Activated B cell treated with CpG ODN at 0.5 μM for 24 hours (primary cell): ENCODE measurements around the gene ZNF341. TPM values are rescaled to one million over a fixed set of nuclear protein-coding genes. Genes with fewer than 3 reads are reported as not detected.

ENCODE experiments used
- ATAC-seq: fragments of 200-7000 bp; cut with Tn5 transposase; one replicate; pipeline ENCODE4 v1.10.0; 2021; ENCODE audit warnings: low read depth, mild to moderate bottlenecking, moderate library complexity
- CTCF ChIA-PET: fragments of 350-600 bp; sonication (Branson Sonifier 250); formaldehyde crosslinking; loops from one replicate; lab custom pipeline; 2021; ENCODE audit warnings: antibody characterized with exemption; lab: Charles Lee
- POLR2A ChIA-PET: fragments of 350-600 bp; sonication (Branson Sonifier 250); formaldehyde crosslinking; loops from one replicate; lab custom pipeline; 2021; ENCODE audit warnings: antibody characterized with exemption; lab: Charles Lee
- DNase-seq: peaks from one replicate; pipeline ENCODE4 v3.0.0; 2022
- H3K27ac Mint-ChIP-seq: one replicate; pipeline ENCODE4 v1.8.0; 2020; ENCODE audit warnings: mixed read lengths
- H3K27me3 Mint-ChIP-seq: one replicate; pipeline ENCODE4 v1.8.0; 2021; ENCODE audit warnings: mixed read lengths
- H3K36me3 Mint-ChIP-seq: one replicate; pipeline ENCODE4 v1.8.0; 2021; ENCODE audit warnings: low read depth, mixed read lengths
- H3K4me1 Mint-ChIP-seq: one replicate; pipeline ENCODE4 v1.8.0; 2021; ENCODE audit warnings: mixed read lengths
- H3K4me3 Mint-ChIP-seq: one replicate; pipeline ENCODE4 v1.8.0; 2020; ENCODE audit warnings: mild to moderate bottlenecking, mixed read lengths
- H3K9me3 Mint-ChIP-seq: one replicate; pipeline ENCODE4 v1.8.0; 2020; ENCODE audit warnings: mixed read lengths
- CTCF ChIP-seq: fragments of 200-600 bp; IDR thresholded peaks from one replicate; pipeline ENCODE4 v1.8.0; 2022; ENCODE audit warnings: antibody characterized with exemption, mild to moderate bottlenecking
- intact Hi-C: fragments of 100-400 bp; cut with micrococcal nuclease; formaldehyde crosslinking; loops from one replicate; pipeline ENCODE4 v1.15.1; 2024
- total RNA-seq: library from RNA; stranded (reverse); gene quantifications from 2 replicates; pipeline ENCODE4 v1.2.3, GENCODE V29; 2022

Gene ZNF341
- total RNA-seq, 1 donor from 2014 or later, result 10.1 TPM

- peaks cover 10% of the 10 kb centered on the region for H3K9me3 Mint-ChIP-seq
- intact Hi-C loops, result no loop called here
- H3K36me3 Mint-ChIP-seq, result peaks cover 16% of the 10 kb centered on the region
- H3K27me3 Mint-ChIP-seq, result no peaks in the 10 kb centered on the region
- no peak overlapping the region for H3K4me3 Mint-ChIP-seq
- ATAC-seq, result no peak
- peaks cover 9% of the 10 kb centered on the region for H3K4me1 Mint-ChIP-seq
- DNase-seq, result no peak
- ChIA-PET POLR2A (no interaction called here), CTCF (no interaction called here)
- H3K27ac Mint-ChIP-seq, result no peak overlapping the region
- TF ChIP-seq CTCF, result no peak
Observed at GRCh38 chr20:33740189-33740588, 8.4 kb downstream of the ZNF341 start.

GRCh38 chr20:33744181-33744580, 12.4 kb downstream of the ZNF341 start:
- CTCF ChIA-PET, result no interaction called here

GRCh38 chr20:33744773-33745385, 13.1 kb downstream of the ZNF341 start:
- Mint-ChIP-seq H3K4me1 (peaks cover 4% of the 10 kb centered on the region), H3K9me3 (no peaks in the 10 kb centered on the region), H3K4me3 (no peak overlapping the region), H3K27ac (no peak overlapping the region), H3K36me3 (peaks cover 27% of the 10 kb centered on the region), H3K27me3 (no peaks in the 10 kb centered on the region)
- ChIA-PET CTCF (no interaction called here), POLR2A (interaction anchor here (0.6 to 1.1 kb wide), 2 partner anchors 10 to 12 kb away, joined by 3 to 8 read pairs; no protein-coding TSS in a partner anchor)
- ATAC-seq (no peak), DNase-seq (no peak)
- no peak for TF ChIP-seq CTCF
- intact Hi-C loops, result no loop called here

More at GRCh38 chr20:33744181-33744580, 12.4 kb downstream of the ZNF341 start:
- Mint-ChIP-seq H3K4me1 (peaks cover 4% of the 10 kb centered on the region), H3K36me3 (peaks cover 27% of the 10 kb centered on the region), H3K27me3 (no peaks in the 10 kb centered on the region), H3K4me3 (no peak overlapping the region), H3K27ac (no peak overlapping the region), H3K9me3 (no peaks in the 10 kb centered on the region)
- no peak for DNase-seq
- ATAC-seq, result no peak
- intact Hi-C loops, result no loop called here
- POLR2A ChIA-PET, result interaction anchor here (1.1 kb wide), 1 partner anchor 12 kb away, joined by 3 read pairs; no protein-coding TSS in a partner anchor
- no peak for TF ChIP-seq CTCF

GRCh38 chr20:33746325-33746998, 14.7 kb downstream of the ZNF341 start:
- no peak overlapping the region for H3K4me3 Mint-ChIP-seq
- TF ChIP-seq CTCF, result no peak
- POLR2A ChIA-PET, result no interaction called here
- no peaks in the 10 kb centered on the region for H3K9me3 Mint-ChIP-seq
- CTCF ChIA-PET, result interaction anchor here (1.1 kb wide), 1 partner anchor 13 kb away, joined by 3 read pairs; no protein-coding TSS in a partner anchor
- H3K36me3 Mint-ChIP-seq, result peaks cover 38% of the 10 kb centered on the region
- H3K27ac Mint-ChIP-seq, result no peak overlapping the region
- ATAC-seq (no peak), DNase-seq (no peak)
- H3K27me3 Mint-ChIP-seq, result no peaks in the 10 kb centered on the region
- intact Hi-C loops, result no loop called here
- peaks cover 4% of the 10 kb centered on the region for H3K4me1 Mint-ChIP-seq

- H3K27ac Mint-ChIP-seq, result no peak overlapping the region
- no peaks in the 10 kb centered on the region for H3K27me3 Mint-ChIP-seq
- ChIA-PET CTCF (no interaction called here), POLR2A (no interaction called here)
- TF ChIP-seq CTCF, result no peak
- peaks cover 13% of the 10 kb centered on the region for H3K4me1 Mint-ChIP-seq
- intact Hi-C loops, result no loop called here
- ATAC-seq (no peak), DNase-seq (no peak)
- H3K36me3 Mint-ChIP-seq, result peaks cover 56% of the 10 kb centered on the region
- no peak overlapping the region for H3K4me3 Mint-ChIP-seq
- no peaks in the 10 kb centered on the region for H3K9me3 Mint-ChIP-seq
Observed at GRCh38 chr20:33751775-33752174, 20.0 kb downstream of the ZNF341 start.
